GM23338 (cell line): ENCODE data around the gene SH2D2A. TPM values are rescaled to one million over a fixed set of nuclear protein-coding genes. Genes with fewer than 3 reads are reported as not detected.

ENCODE experiments used
- ATAC-seq: fragments of 200-7000 bp; cut with Tn5 transposase; 3 replicates; pipeline ENCODE4 v1.9.1; 2020
- DNase-seq: peaks from one replicate; pipeline ENCODE4 v3.0.0-alpha.2; 2015; ENCODE audit warnings: low spot score
- H2AFZ ChIP-seq: fragments of 200-600 bp; sonication (generic); 2 replicates; pipeline ENCODE4 v1.8.0; 2016; ENCODE audit warnings: antibody characterized with exemption, mild to moderate bottlenecking, moderate library complexity
- H3F3A ChIP-seq: fragments of 200-600 bp; sonication (generic); replicated peaks from 2 replicates; pipeline ENCODE4 v1.8.0; 2017; ENCODE audit warnings: antibody characterized with exemption, mixed run types, low read depth
- H3K27ac ChIP-seq: fragments of 200-600 bp; sonication (generic); 2 replicates; pipeline ENCODE4 v1.6.1; 2016; ENCODE audit warnings: low read depth
- H3K27me3 ChIP-seq: fragments of 200-600 bp; sonication (generic); 2 replicates; pipeline ENCODE4 v1.8.0; 2016; ENCODE audit warnings: mild to moderate bottlenecking, mixed run types, moderate library complexity; ENCODE audit not compliant: insufficient read depth
- H3K36me3 ChIP-seq: fragments of 200-600 bp; sonication (generic); 2 replicates; pipeline ENCODE4 v1.8.0; 2016; ENCODE audit warnings: mild to moderate bottlenecking; ENCODE audit not compliant: insufficient read depth
- H3K4me1 ChIP-seq: fragments of 200-600 bp; sonication (generic); 2 replicates; pipeline ENCODE4 v1.8.0; 2016; ENCODE audit warnings: mild to moderate bottlenecking, moderate library complexity; ENCODE audit not compliant: insufficient read depth
- H3K4me2 ChIP-seq: fragments of 200-600 bp; sonication (generic); 2 replicates; pipeline ENCODE4 v1.7.1; 2017; ENCODE audit warnings: mixed run types
- H3K4me3 ChIP-seq: fragments of 200-600 bp; sonication (generic); 2 replicates; pipeline ENCODE4 v1.6.1; 2016; ENCODE audit warnings: mixed run types
- H3K79me2 ChIP-seq: fragments of 200-600 bp; sonication (generic); replicated peaks from 2 replicates; pipeline ENCODE4 v1.8.0; 2017; ENCODE audit warnings: mild to moderate bottlenecking; ENCODE audit not compliant: insufficient read depth
- H3K9me2 ChIP-seq: fragments of 200-600 bp; sonication (generic); 2 replicates; pipeline ENCODE4 v1.8.0; 2017; ENCODE audit not compliant: insufficient read depth
- H4K20me1 ChIP-seq: fragments of 200-600 bp; sonication (generic); replicated peaks from 2 replicates; pipeline ENCODE4 v1.8.0; 2017; ENCODE audit warnings: mild to moderate bottlenecking; ENCODE audit not compliant: insufficient read depth
- H3K27ac Mint-ChIP-seq: 2 replicates; pipeline ENCODE4 v1.8.0; 2020; ENCODE audit warnings: inconsistent platforms, mild to moderate bottlenecking, moderate library complexity, mixed read lengths
- H3K27me3 Mint-ChIP-seq: 3 replicates; pipeline ENCODE4 v1.8.0; 2022; ENCODE audit warnings: low read depth, mild to moderate bottlenecking, moderate library complexity, mixed read lengths, inconsistent platforms; ENCODE audit not compliant: insufficient read depth, poor library complexity
- H3K36me3 Mint-ChIP-seq: 3 replicates; pipeline ENCODE4 v1.8.0; 2021; ENCODE audit warnings: low read depth, mild to moderate bottlenecking, inconsistent platforms, moderate library complexity, mixed read lengths
- H3K4me1 Mint-ChIP-seq: 3 replicates; pipeline ENCODE4 v1.8.0; 2020; ENCODE audit warnings: mild to moderate bottlenecking, inconsistent platforms, mixed read lengths
- H3K4me3 Mint-ChIP-seq: 3 replicates; pipeline ENCODE4 v1.8.0; 2021; ENCODE audit warnings: moderate library complexity, mild to moderate bottlenecking, inconsistent platforms, mixed read lengths
- H3K9me3 Mint-ChIP-seq: 3 replicates; pipeline ENCODE4 v1.8.0; 2020; ENCODE audit warnings: moderate library complexity, mild to moderate bottlenecking, inconsistent platforms, mixed read lengths
- EZH2 ChIP-seq: fragments of 200-600 bp; sonication (generic); IDR thresholded peaks from one replicate; pipeline ENCODE4 v1.8.0; 2017; ENCODE audit warnings: antibody characterized with exemption, mild to moderate bottlenecking, low read depth; ENCODE audit not compliant: unreplicated experiment
- EZH2phosphoT487 ChIP-seq: fragments of 200-600 bp; sonication (generic); IDR thresholded peaks from one replicate; pipeline ENCODE4 v1.8.1; 2018; ENCODE audit warnings: antibody characterized with exemption; ENCODE audit not compliant: unreplicated experiment
- JUNB ChIP-seq: IDR thresholded peaks from one replicate; pipeline ENCODE4 v1.6.1; 2016; ENCODE audit warnings: antibody characterized with exemption; ENCODE audit not compliant: unreplicated experiment
- NANOG ChIP-seq: IDR thresholded peaks from 2 replicates; pipeline ENCODE4 v1.6.1; 2016; ENCODE audit warnings: antibody characterized with exemption, borderline replicate concordance
- POLR2AphosphoS5 ChIP-seq: IDR thresholded peaks from 2 replicates; pipeline ENCODE4 v1.6.1; 2016; ENCODE audit warnings: antibody characterized with exemption, low read depth
- STAT1 ChIP-seq: IDR thresholded peaks from one replicate; pipeline ENCODE4 v1.6.1; 2016; ENCODE audit warnings: antibody characterized with exemption; ENCODE audit not compliant: unreplicated experiment
- ZNF114 ChIP-seq: fragments of 250-450 bp; sonication (Bioruptor Pico); IDR thresholded peaks from 2 replicates; pipeline ENCODE4 v1.5.0; 2020; ENCODE audit warnings: mild to moderate bottlenecking, moderate library complexity
- ZNF331 ChIP-seq: fragments of 250-450 bp; sonication (Bioruptor Pico); IDR thresholded peaks from 2 replicates; pipeline ENCODE4 v1.5.0; 2020; ENCODE audit warnings: low read depth, mild to moderate bottlenecking, moderate library complexity
- polyA plus RNA-seq: library from polyadenylated mRNA; unstranded; fragments of >200 nt; fragmentation: Nextera tagmentation; extraction: Ambion mirVana; gene quantifications from 2 replicates; pipeline ENCODE4 v1.2.1, GENCODE V29; 2016
- total RNA-seq: library from RNA; depleted of rRNA; stranded (reverse); fragments of >200 nt; shearing (Covaris generic); gene quantifications from 2 replicates; pipeline ENCODE4 v1.2.3, GENCODE V29; 2014
- TF ChIP-seq, protein P1 (sequence below): IDR thresholded peaks from 2 replicates; pipeline ENCODE4 v1.6.1; 2016; ENCODE audit warnings: antibody characterized with exemption
- TF ChIP-seq, protein P2 (sequence below): fragments of 250-450 bp; sonication (Bioruptor Pico); IDR thresholded peaks from 2 replicates; pipeline ENCODE4 v1.5.0; 2020; ENCODE audit warnings: mild to moderate bottlenecking, moderate library complexity
- TF ChIP-seq, protein P3 (sequence below), 2 experiments: fragments of 200-600 bp in 1 of 2; sonication (generic) in 1 of 2; conservative IDR thresholded peaks; 2 replicates each; pipeline versions ENCODE4 v1.5.1 to v1.6.1; 2016 to 2017; ENCODE audit warnings: antibody characterized with exemption in 2 of 2, low read depth in 2 of 2, mild to moderate bottlenecking in 2 of 2, moderate library complexity in 1 of 2

Gene SH2D2A
- total and polyA plus RNA-seq, 2 experiments from 2014 or later = 5.5 to 11.5 TPM

DNA sequence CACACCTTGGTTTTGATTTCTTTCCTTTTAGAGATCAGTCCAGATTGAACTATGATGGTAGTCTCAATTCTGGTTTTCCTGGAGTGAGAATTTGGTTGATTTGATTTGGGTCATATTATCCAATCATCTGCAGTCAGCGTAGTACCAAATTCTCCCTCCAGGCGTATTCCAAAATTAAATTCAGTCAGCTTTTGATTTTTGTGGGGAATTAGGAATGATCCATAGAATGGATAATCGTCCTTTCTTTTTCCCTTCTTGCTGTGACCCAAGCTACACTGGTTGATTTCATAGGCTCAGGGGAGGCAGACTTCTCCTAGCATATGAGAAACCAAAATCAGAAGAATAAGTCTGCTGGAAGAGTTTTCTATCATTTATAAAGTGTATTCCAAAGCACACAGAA lies 44.4 kb downstream of the SH2D2A start:
- Histone ChIP-seq H3K4me1 (peaks cover 25% of the 10 kb centered on the region), H3K4me3 (no peak overlapping the region)

DNA sequence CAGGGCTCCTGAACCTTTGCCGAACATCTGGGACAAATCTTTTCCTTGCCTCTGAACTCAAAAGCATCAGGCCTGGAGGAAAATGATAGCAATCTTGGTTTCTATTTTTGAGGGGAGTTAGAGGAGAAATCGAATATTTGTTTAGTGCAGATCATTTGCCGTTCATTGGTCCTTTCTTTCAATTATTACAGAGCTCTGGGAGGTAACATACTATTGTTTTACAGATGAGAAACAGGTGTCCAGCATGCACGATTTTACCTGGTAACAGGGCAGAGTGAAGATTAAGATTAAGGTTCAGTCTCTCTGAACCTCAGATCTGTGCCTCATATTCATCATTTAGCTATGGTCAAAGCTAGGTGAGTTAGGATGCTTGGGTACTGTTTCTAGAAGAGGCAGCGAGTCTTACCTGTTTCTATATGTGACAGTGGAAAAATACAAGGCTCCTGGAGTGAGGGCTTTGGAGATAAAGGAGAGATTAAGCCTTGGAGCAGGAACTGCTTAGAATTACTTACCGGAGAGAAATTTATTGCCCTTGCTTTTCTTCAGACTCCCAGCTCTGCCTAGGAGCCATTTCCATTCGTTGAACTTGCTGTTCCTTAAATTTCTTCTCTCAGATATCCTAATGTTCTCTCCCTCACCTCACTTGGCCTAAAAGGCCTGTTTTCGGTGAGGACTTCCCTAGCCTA lies 47.9 kb downstream of the SH2D2A start:
- Histone ChIP-seq H3K4me3 (peak overlapping the region; percentile 71), H4K20me1 (peaks cover 52% of the 10 kb centered on the region), H3K79me2 (peaks cover 66% of the 10 kb centered on the region), H3K27ac (no peak overlapping the region), H3K9me2 (no peaks in the 10 kb centered on the region), H3F3A (peaks cover 15% of the 10 kb centered on the region), H2AFZ (no peak overlapping the region), H3K36me3 (peaks cover 7% of the 10 kb centered on the region), H3K4me2 (peak overlapping the region; percentile 99), H3K4me1 (peaks cover 32% of the 10 kb centered on the region), H3K27me3 (no peaks in the 10 kb centered on the region)
- Mint-ChIP-seq H3K27ac (no peak overlapping the region; the same call in 1 of the 2 replicates), H3K27me3 (peaks cover 11% of the 10 kb centered on the region), H3K36me3 (peaks cover 40% of the 10 kb centered on the region), H3K4me1 (peaks cover 37% of the 10 kb centered on the region), H3K9me3 (no peaks in the 10 kb centered on the region), H3K4me3 (no peak overlapping the region)
- no peak for ATAC-seq
- DNase-seq = no peak
- TF ChIP-seq POLR2AphosphoS5 (no peak), ZNF114 (CRISPR knock-in tag) (no peak), EZH2phosphoT487 (no peak), EZH2 (no peak), ZNF331 (CRISPR knock-in tag) (no peak), STAT1 (no peak), NANOG (no peak), JUNB (no peak)
- TF ChIP-seq, protein P1, sequence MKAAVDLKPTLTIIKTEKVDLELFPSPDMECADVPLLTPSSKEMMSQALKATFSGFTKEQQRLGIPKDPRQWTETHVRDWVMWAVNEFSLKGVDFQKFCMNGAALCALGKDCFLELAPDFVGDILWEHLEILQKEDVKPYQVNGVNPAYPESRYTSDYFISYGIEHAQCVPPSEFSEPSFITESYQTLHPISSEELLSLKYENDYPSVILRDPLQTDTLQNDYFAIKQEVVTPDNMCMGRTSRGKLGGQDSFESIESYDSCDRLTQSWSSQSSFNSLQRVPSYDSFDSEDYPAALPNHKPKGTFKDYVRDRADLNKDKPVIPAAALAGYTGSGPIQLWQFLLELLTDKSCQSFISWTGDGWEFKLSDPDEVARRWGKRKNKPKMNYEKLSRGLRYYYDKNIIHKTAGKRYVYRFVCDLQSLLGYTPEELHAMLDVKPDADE = no peak
- TF ChIP-seq, protein P2, sequence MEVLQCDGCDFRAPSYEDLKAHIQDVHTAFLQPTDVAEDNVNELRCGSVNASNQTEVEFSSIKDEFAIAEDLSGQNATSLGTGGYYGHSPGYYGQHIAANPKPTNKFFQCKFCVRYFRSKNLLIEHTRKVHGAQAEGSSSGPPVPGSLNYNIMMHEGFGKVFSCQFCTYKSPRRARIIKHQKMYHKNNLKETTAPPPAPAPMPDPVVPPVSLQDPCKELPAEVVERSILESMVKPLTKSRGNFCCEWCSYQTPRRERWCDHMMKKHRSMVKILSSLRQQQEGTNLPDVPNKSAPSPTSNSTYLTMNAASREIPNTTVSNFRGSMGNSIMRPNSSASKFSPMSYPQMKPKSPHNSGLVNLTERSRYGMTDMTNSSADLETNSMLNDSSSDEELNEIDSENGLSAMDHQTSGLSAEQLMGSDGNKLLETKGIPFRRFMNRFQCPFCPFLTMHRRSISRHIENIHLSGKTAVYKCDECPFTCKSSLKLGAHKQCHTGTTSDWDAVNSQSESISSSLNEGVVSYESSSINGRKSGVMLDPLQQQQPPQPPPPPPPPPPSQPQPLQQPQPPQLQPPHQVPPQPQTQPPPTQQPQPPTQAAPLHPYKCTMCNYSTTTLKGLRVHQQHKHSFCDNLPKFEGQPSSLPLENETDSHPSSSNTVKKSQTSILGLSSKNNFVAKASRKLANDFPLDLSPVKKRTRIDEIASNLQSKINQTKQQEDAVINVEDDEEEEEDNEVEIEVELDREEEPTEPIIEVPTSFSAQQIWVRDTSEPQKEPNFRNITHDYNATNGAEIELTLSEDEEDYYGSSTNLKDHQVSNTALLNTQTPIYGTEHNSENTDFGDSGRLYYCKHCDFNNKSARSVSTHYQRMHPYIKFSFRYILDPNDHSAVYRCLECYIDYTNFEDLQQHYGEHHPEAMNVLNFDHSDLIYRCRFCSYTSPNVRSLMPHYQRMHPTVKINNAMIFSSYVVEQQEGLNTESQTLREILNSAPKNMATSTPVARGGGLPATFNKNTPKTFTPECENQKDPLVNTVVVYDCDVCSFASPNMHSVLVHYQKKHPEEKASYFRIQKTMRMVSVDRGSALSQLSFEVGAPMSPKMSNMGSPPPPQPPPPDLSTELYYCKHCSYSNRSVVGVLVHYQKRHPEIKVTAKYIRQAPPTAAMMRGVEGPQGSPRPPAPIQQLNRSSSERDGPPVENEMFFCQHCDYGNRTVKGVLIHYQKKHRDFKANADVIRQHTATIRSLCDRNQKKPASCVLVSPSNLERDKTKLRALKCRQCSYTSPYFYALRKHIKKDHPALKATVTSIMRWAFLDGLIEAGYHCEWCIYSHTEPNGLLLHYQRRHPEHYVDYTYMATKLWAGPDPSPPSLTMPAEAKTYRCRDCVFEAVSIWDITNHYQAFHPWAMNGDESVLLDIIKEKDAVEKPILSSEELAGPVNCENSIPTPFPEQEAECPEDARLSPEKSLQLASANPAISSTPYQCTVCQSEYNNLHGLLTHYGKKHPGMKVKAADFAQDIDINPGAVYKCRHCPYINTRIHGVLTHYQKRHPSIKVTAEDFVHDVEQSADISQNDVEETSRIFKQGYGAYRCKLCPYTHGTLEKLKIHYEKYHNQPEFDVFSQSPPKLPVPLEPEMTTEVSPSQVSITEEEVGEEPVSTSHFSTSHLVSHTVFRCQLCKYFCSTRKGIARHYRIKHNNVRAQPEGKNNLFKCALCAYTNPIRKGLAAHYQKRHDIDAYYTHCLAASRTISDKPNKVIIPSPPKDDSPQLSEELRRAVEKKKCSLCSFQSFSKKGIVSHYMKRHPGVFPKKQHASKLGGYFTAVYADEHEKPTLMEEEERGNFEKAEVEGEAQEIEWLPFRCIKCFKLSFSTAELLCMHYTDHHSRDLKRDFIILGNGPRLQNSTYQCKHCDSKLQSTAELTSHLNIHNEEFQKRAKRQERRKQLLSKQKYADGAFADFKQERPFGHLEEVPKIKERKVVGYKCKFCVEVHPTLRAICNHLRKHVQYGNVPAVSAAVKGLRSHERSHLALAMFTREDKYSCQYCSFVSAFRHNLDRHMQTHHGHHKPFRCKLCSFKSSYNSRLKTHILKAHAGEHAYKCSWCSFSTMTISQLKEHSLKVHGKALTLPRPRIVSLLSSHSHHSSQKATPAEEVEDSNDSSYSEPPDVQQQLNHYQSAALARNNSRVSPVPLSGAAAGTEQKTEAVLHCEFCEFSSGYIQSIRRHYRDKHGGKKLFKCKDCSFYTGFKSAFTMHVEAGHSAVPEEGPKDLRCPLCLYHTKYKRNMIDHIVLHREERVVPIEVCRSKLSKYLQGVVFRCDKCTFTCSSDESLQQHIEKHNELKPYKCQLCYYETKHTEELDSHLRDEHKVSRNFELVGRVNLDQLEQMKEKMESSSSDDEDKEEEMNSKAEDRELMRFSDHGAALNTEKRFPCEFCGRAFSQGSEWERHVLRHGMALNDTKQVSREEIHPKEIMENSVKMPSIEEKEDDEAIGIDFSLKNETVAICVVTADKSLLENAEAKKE (CRISPR knock-in tag) = no peak

More for the DNA sequence above, 44.4 kb downstream of the SH2D2A start:
- ATAC-seq = no peak
- no peak for DNase-seq
- H3K4me2 ChIP-seq = no peak overlapping the region
- no peak overlapping the region for H3K4me3 Mint-ChIP-seq
- peaks cover 8% of the 10 kb centered on the region for H3K27me3 Mint-ChIP-seq
- no peaks in the 10 kb centered on the region for H3K9me3 Mint-ChIP-seq
- no peak for TF ChIP-seq NANOG
- TF ChIP-seq, protein P3, sequence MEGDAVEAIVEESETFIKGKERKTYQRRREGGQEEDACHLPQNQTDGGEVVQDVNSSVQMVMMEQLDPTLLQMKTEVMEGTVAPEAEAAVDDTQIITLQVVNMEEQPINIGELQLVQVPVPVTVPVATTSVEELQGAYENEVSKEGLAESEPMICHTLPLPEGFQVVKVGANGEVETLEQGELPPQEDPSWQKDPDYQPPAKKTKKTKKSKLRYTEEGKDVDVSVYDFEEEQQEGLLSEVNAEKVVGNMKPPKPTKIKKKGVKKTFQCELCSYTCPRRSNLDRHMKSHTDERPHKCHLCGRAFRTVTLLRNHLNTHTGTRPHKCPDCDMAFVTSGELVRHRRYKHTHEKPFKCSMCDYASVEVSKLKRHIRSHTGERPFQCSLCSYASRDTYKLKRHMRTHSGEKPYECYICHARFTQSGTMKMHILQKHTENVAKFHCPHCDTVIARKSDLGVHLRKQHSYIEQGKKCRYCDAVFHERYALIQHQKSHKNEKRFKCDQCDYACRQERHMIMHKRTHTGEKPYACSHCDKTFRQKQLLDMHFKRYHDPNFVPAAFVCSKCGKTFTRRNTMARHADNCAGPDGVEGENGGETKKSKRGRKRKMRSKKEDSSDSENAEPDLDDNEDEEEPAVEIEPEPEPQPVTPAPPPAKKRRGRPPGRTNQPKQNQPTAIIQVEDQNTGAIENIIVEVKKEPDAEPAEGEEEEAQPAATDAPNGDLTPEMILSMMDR (conservative IDR thresholded peaks at IDR 0.05; ENCODE audit: low read depth in 2 of 2) = peak in 1 of 2 experiments; percentile 18; a peak in 1 of 4 replicates
- no peak overlapping the region for H3K27ac Mint-ChIP-seq
- peaks cover 40% of the 10 kb centered on the region for H3K36me3 Mint-ChIP-seq
- H2AFZ ChIP-seq = no peak overlapping the region
- peaks cover 7% of the 10 kb centered on the region for H3K36me3 ChIP-seq
- peaks cover 76% of the 10 kb centered on the region for H4K20me1 ChIP-seq
- H3F3A ChIP-seq = peaks cover 18% of the 10 kb centered on the region
- H3K79me2 ChIP-seq = peaks cover 95% of the 10 kb centered on the region
- no peaks in the 10 kb centered on the region for H3K9me2 ChIP-seq
- peaks cover 31% of the 10 kb centered on the region for H3K4me1 Mint-ChIP-seq
- H3K27me3 ChIP-seq = no peaks in the 10 kb centered on the region
- H3K27ac ChIP-seq = no peak overlapping the region
